K562 (cell line): ENCODE measurements around the gene ULBP2. TPM values are rescaled to one million over a fixed set of nuclear protein-coding genes. Genes with fewer than 3 reads are reported as not detected.

Experiments used
- ATAC-seq: fragments of 200-7000 bp; cut with Tn5 transposase; 3 replicates; pipeline ENCODE4 v1.9.1; 2020; ENCODE audit warnings: moderate library complexity
- BruUV-seq: library from RNA; stranded (reverse); fragments of 400-500 nt; replicated peaks from 2 replicates; lab custom pipeline; 2021; lab: Mats Ljungman, UMichigan
- CTCF ChIA-PET: fragments of 300-600 bp; formaldehyde crosslinking; extraction: SDS; loops from one replicate; lab custom pipeline; 2021; ENCODE audit warnings: low intra/inter-chr PET ratio; lab: Yijun Ruan, JAX
- POLR2A ChIA-PET: fragments of 300-600, 350-650 bp; sonication (Branson Sonifier 250); formaldehyde crosslinking; extraction: SDS; loops from one replicate; lab custom pipeline; 2021; ENCODE audit warnings: antibody characterized with exemption, inconsistent platforms; lab: Yijun Ruan, JAX
- DNase-seq, 4 experiments: peaks; one replicate each; pipeline versions ENCODE4 v3.0.0 to v3.0.0-alpha.2; 2011 to 2018; ENCODE audit warnings: low spot score in 3 of 4, mixed read lengths in 3 of 4; ENCODE audit errors: extremely low read depth in 1 of 4
- FAIRE-seq: peaks from 2 replicates; lab custom pipeline; 2011; peaks lifted over from hg19 to GRCh38; lab: Jason Lieb, UNC
- H2AFZ ChIP-seq: 2 replicates; pipeline ENCODE4 v1.6.0; 2011; ENCODE audit warnings: low read depth, low read length, control low read depth, inconsistent platforms
- H3K27ac ChIP-seq: fragments of 200-600 bp; 3 replicates; pipeline ENCODE4 v1.8.0; 2011; ENCODE audit warnings: low read depth, mild to moderate bottlenecking, control low read depth, inconsistent platforms, low read length, moderate library complexity, mixed read lengths; ENCODE audit errors: extremely low read depth
- H3K27me3 ChIP-seq, 2 experiments: fragments of 300-600 bp in 1 of 2; 2 replicates in 1 of 2; 3 replicates in 1 of 2; pipeline versions ENCODE4 v1.6.0 to v1.8.0; 2011; ENCODE audit warnings: inconsistent platforms in 2 of 2, low read length in 2 of 2, mild to moderate bottlenecking in 1 of 2, mixed read lengths in 1 of 2, moderate library complexity in 1 of 2; ENCODE audit not compliant: control insufficient read depth in 2 of 2, insufficient read depth in 2 of 2
- H3K36me3 ChIP-seq: fragments of 300-600 bp; 3 replicates; pipeline ENCODE4 v1.8.0; 2011; ENCODE audit warnings: mild to moderate bottlenecking, low read length, inconsistent platforms; ENCODE audit not compliant: control insufficient read depth, insufficient read depth
- H3K4me1 ChIP-seq, 2 experiments: fragments of 200-600 bp in 1 of 2; replicated peaks in 1 of 2; 2 replicates in 1 of 2; 3 replicates in 1 of 2; pipeline versions ENCODE4 v1.5.1 to v1.8.0; 2011; ENCODE audit warnings: inconsistent platforms in 2 of 2, low read length in 2 of 2, mild to moderate bottlenecking in 1 of 2, mixed read lengths in 1 of 2, moderate library complexity in 1 of 2; ENCODE audit not compliant: control insufficient read depth in 2 of 2, insufficient read depth in 2 of 2
- H3K4me2 ChIP-seq: 2 replicates; pipeline ENCODE4 v1.6.1; 2011; ENCODE audit warnings: low read length, control low read depth, inconsistent platforms, mixed read lengths; ENCODE audit not compliant: insufficient read depth
- H3K4me3 ChIP-seq: fragments of 200-600 bp; sonication (generic), shearing (Covaris generic); 2 replicates; pipeline ENCODE4 v1.5.1; 2016; ENCODE audit warnings: control low read depth, inconsistent platforms
- H3K79me2 ChIP-seq: fragments of 200-600 bp; 3 replicates; pipeline ENCODE4 v1.8.0; 2011; ENCODE audit warnings: low read length, inconsistent platforms; ENCODE audit not compliant: control insufficient read depth, insufficient read depth
- H3K9ac ChIP-seq, 2 experiments: 2 replicates each; pipeline versions ENCODE4 v1.6.0 to v1.6.1; 2011; ENCODE audit warnings: low read depth in 2 of 2, low read length in 2 of 2, control low read depth in 1 of 2, inconsistent platforms in 1 of 2, mild to moderate bottlenecking in 1 of 2, mixed read lengths in 1 of 2; ENCODE audit not compliant: insufficient read depth in 1 of 2
- H3K9me1 ChIP-seq: one replicate; pipeline ENCODE4 v1.6.0; 2011; ENCODE audit warnings: inconsistent platforms, mild to moderate bottlenecking, low read length, moderate library complexity; ENCODE audit not compliant: control insufficient read depth, insufficient read depth
- H3K9me3 ChIP-seq: replicated peaks from 2 replicates; pipeline ENCODE4 v1.5.1; 2011; ENCODE audit warnings: low read depth, low read length, inconsistent platforms; ENCODE audit not compliant: control insufficient read depth, insufficient read depth
- H4K20me1 ChIP-seq: replicated peaks from 2 replicates; pipeline ENCODE4 v1.6.1; 2011; ENCODE audit warnings: low read length, inconsistent platforms, mixed read lengths; ENCODE audit not compliant: control insufficient read depth, insufficient read depth
- ESRRB ChIP-seq: fragments of 250-450 bp; sonication (Bioruptor Pico); IDR thresholded peaks from 2 replicates; pipeline ENCODE4 v1.5.0; 2020; ENCODE audit warnings: mild to moderate bottlenecking, moderate library complexity, borderline replicate concordance
- FOXA3 ChIP-seq, 2 experiments: fragments of 450-650 bp in 1 of 2; sonication (generic) in 1 of 2; formaldehyde crosslinking; IDR thresholded peaks in 1 of 2; conservative IDR thresholded peaks in 1 of 2; 2 replicates each; pipeline versions ENCODE4 v1.4.0 to v1.8.0; 2020 to 2022; ENCODE audit warnings: mild to moderate bottlenecking in 2 of 2, missing genetic modification reagents in 1 of 2
- HDAC6 ChIP-seq: IDR thresholded peaks from 2 replicates; pipeline ENCODE4 v1.6.1; 2012; ENCODE audit warnings: low read depth, mild to moderate bottlenecking, control low read depth, inconsistent platforms, low read length, moderate library complexity
- MAFK ChIP-seq: IDR thresholded peaks from 2 replicates; pipeline ENCODE4 v1.6.1; 2011; ENCODE audit warnings: low read length, improper control_type of control experiment
- PTRF ChIP-seq: fragments of 450-650 bp; IDR thresholded peaks from 2 replicates; pipeline ENCODE4 v1.6.1; 2016; ENCODE audit warnings: mild to moderate bottlenecking, missing genetic modification characterization, missing compliant biosample characterization
- RAD21 ChIP-seq, 2 experiments: fragments of 250-450 bp in 1 of 2; fragments of 450-650 bp in 1 of 2; sonication (Bioruptor Pico) in 1 of 2; formaldehyde crosslinking in 1 of 2; IDR thresholded peaks in 1 of 2; conservative IDR thresholded peaks in 1 of 2; 2 replicates each; pipeline versions ENCODE4 v1.4.0 to v1.8.0; 2020 to 2022; ENCODE audit warnings: mild to moderate bottlenecking in 2 of 2, moderate library complexity in 1 of 2
- RHOXF2B ChIP-seq: fragments of 250-450 bp; sonication (Bioruptor Pico); conservative IDR thresholded peaks from 2 replicates; pipeline ENCODE4 v1.5.1; 2021
- SPI1 ChIP-seq: IDR thresholded peaks from 2 replicates; pipeline ENCODE4 v1.6.1; 2011; ENCODE audit warnings: low read depth, low read length, control low read depth, borderline replicate concordance
- SRSF7 ChIP-seq: fragments of 200-400 bp; formaldehyde crosslinking; optimal IDR thresholded peaks from 2 replicates; pipeline ENCODE3; 2017; ENCODE audit warnings: mild to moderate bottlenecking, low read depth, low read length
- ZNF586 ChIP-seq: fragments of 450-650 bp; formaldehyde crosslinking; conservative IDR thresholded peaks from 2 replicates; pipeline ENCODE4 v1.4.0; 2020; ENCODE audit warnings: mild to moderate bottlenecking, moderate library complexity
- WGBS: fragments of 100-300 bp; shearing (Covaris generic); methylation state at CpG from one replicate; pipeline ENCODE4 v1.1.6; 2016; ENCODE audit warnings: low coverage, mixed read lengths; ENCODE audit not compliant: insufficient coverage; ENCODE audit errors: missing lambda C conversion rate; 5-methylcytosine and 5-hydroxymethylcytosine counted together
- in situ Hi-C: fragments of 300-500 bp; cut with MboI; formaldehyde crosslinking; loops from 4 replicates; pipeline ENCODE4 v1.15.0; 2018; ENCODE audit warnings: inconsistent platforms, mixed read lengths
- intact Hi-C: fragments of 100-400 bp; cut with micrococcal nuclease; formaldehyde crosslinking; loops from 2 replicates; pipeline ENCODE4 v1.14.2; 2022
- polyA plus RNA-seq, 8 experiments: library from polyadenylated mRNA; depleted of rRNA in 4 of 8; stranded (reverse) in 5 of 8; unstranded in 3 of 8; fragments of >200 nt; fragmentation: Nextera tagmentation in 2 of 8; fragmentation: Illumina TruSeq in 1 of 8; extraction: Ambion mirVana in 2 of 8; extraction: Trizol in 1 of 8; gene quantifications; 2 replicates each; pipeline versions ENCODE4 v1.2.1 to v1.2.3, GENCODE V29; 2011 to 2014; ENCODE audit warnings: inconsistent platforms in 1 of 8, missing spikeins in 1 of 8
- total RNA-seq, 7 experiments: library from RNA; depleted of rRNA in 6 of 7; stranded (reverse); fragments of >200 nt in 6 of 7; fragmentation: Illumina TruSeq in 2 of 7; extraction: Trizol in 2 of 7; gene quantifications; 2 replicates each; pipeline versions ENCODE4 v1.2.1 to v1.2.3, GENCODE V29; 2011 to 2021; ENCODE audit warnings: low replicate concordance in 1 of 7
- TF ChIP-seq, protein P1 (sequence below): sonication (generic); formaldehyde crosslinking; IDR thresholded peaks from 2 replicates; pipeline ENCODE4 v1.8.1; 2022; ENCODE audit warnings: missing genetic modification reagents
- TF ChIP-seq, protein P2 (sequence below), 3 experiments: IDR thresholded peaks in 2 of 3; conservative IDR thresholded peaks in 1 of 3; 2 replicates each; pipeline ENCODE4 v1.5.1; 2011 to 2012; ENCODE audit warnings: low read length in 3 of 3, mild to moderate bottlenecking in 3 of 3, control low read depth in 2 of 3, improper control_type of control experiment in 1 of 3, inconsistent platforms in 1 of 3, low read depth in 1 of 3, mixed read lengths in 1 of 3, moderate library complexity in 1 of 3; ENCODE audit not compliant: insufficient read depth in 2 of 3
- TF ChIP-seq, protein P3 (sequence below): sonication (generic); formaldehyde crosslinking; IDR thresholded peaks from 2 replicates; pipeline ENCODE4 v1.8.0; 2022; ENCODE audit warnings: missing genetic modification reagents, mild to moderate bottlenecking, borderline replicate concordance

The ULBP2 gene
- total and polyA plus RNA-seq, 9 of the 15 experiments (the other 6 are each of a cell fraction or from before 2014, with no cell fraction given): 0.50 to 5.3 (median 1.2) TPM

DNA sequence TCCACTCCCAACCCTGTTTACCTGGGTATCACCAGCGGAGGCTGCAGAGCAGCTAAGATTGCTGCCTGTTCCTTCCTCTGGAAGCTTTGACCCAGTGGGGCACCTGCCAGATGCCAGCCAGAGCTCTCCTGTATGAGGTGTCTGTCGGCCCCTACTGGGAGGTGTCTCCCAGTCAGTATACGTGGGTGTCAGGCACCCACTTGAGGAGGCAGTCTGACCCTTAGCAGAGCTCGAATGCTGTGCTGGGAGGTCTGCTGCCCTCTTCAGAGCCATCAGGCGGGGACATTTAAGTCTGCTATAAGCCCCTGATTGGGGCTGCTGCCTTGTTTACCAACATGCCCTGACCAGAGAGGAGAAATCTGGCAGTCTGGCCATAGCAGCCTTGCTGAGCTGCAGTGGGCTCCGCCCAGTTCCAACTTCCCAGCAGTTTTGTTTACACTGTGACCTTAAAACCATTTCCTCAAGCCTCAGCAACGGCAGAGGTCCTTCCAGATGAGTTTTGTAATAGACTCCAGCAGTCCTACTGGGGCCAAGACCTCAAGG, 46.7 kb upstream of the ULBP2 start:
- no peaks in the 10 kb centered on the region for H3K4me1 ChIP-seq
- no peaks in the 10 kb centered on the region for H3K36me3 ChIP-seq
- intact Hi-C loops (no loop called here), in situ Hi-C loops (no loop called here)
- no peaks in the 10 kb centered on the region for H4K20me1 ChIP-seq
- ChIA-PET POLR2A (interaction anchor here (1.4 kb wide), 1 partner anchor 9 kb away, joined by 13 read pairs; no protein-coding TSS in a partner anchor), CTCF (no interaction called here)
- 5% methylated on average over 7 of the region's 7 CpGs for WGBS
- DNase-seq: peak in 2 of 4 experiments; percentile 5 to 20
- H2AFZ ChIP-seq: no peak overlapping the region
- peak; percentile 44; the same call in 2 of the 3 replicates for ATAC-seq
- FAIRE-seq: no peak
- H3K27me3 ChIP-seq: peaks cover 33 to 59% of the 10 kb centered on the region in 2 experiments
- no peak overlapping the region for H3K9ac ChIP-seq
- no peaks in the 10 kb centered on the region for H3K9me3 ChIP-seq
- no peaks in the 10 kb centered on the region for H3K9me1 ChIP-seq
- no peak overlapping the region for H3K4me3 ChIP-seq
- no peak overlapping the region for H3K27ac ChIP-seq
- BruUV-seq: no TSS peak
- H3K79me2 ChIP-seq: no peaks in the 10 kb centered on the region
- TF ChIP-seq RHOXF2B (no peak), HDAC6 (no peak), SRSF7 (no peak), FOXA3 (CRISPR knock-in tag; conservative IDR thresholded peaks at IDR 0.05 in 1 of 2, IDR thresholded peaks at IDR 0.05 in 1 of 2) (peak in 1 of 2 experiments; percentile 58; a peak in 1 of 4 replicates), MAFK (no peak), SPI1 (peak; percentile 7; the same call in 1 of the 2 replicates), PTRF (no peak), ZNF586 (CRISPR knock-in tag) (no peak), RAD21 (CRISPR knock-in tag; conservative IDR thresholded peaks at IDR 0.05 in 1 of 2, IDR thresholded peaks at IDR 0.05 in 1 of 2) (0 out of 4 replicates have a peak, but pooled peaks of 1 of the 2 experiments have one; percentile 5), ESRRB (CRISPR knock-in tag) (no peak)
- TF ChIP-seq, protein P1, sequence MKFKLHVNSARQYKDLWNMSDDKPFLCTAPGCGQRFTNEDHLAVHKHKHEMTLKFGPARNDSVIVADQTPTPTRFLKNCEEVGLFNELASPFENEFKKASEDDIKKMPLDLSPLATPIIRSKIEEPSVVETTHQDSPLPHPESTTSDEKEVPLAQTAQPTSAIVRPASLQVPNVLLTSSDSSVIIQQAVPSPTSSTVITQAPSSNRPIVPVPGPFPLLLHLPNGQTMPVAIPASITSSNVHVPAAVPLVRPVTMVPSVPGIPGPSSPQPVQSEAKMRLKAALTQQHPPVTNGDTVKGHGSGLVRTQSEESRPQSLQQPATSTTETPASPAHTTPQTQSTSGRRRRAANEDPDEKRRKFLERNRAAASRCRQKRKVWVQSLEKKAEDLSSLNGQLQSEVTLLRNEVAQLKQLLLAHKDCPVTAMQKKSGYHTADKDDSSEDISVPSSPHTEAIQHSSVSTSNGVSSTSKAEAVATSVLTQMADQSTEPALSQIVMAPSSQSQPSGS (CRISPR knock-in tag): no peak
- TF ChIP-seq, protein P2, sequence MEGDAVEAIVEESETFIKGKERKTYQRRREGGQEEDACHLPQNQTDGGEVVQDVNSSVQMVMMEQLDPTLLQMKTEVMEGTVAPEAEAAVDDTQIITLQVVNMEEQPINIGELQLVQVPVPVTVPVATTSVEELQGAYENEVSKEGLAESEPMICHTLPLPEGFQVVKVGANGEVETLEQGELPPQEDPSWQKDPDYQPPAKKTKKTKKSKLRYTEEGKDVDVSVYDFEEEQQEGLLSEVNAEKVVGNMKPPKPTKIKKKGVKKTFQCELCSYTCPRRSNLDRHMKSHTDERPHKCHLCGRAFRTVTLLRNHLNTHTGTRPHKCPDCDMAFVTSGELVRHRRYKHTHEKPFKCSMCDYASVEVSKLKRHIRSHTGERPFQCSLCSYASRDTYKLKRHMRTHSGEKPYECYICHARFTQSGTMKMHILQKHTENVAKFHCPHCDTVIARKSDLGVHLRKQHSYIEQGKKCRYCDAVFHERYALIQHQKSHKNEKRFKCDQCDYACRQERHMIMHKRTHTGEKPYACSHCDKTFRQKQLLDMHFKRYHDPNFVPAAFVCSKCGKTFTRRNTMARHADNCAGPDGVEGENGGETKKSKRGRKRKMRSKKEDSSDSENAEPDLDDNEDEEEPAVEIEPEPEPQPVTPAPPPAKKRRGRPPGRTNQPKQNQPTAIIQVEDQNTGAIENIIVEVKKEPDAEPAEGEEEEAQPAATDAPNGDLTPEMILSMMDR (IDR thresholded peaks at IDR 0.05 in 2 of 3, conservative IDR thresholded peaks at IDR 0.05 in 1 of 3; ENCODE audit: insufficient read depth in 2 of 3, low read depth in 1 of 3, low read length in 3 of 3): 0 out of 6 replicates have a peak, but pooled peaks of 1 of the 3 experiments have one; percentile 9
- TF ChIP-seq, protein P3, sequence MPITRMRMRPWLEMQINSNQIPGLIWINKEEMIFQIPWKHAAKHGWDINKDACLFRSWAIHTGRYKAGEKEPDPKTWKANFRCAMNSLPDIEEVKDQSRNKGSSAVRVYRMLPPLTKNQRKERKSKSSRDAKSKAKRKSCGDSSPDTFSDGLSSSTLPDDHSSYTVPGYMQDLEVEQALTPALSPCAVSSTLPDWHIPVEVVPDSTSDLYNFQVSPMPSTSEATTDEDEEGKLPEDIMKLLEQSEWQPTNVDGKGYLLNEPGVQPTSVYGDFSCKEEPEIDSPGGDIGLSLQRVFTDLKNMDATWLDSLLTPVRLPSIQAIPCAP (CRISPR knock-in tag): no peak
- no peak overlapping the region for H3K4me2 ChIP-seq
